GM18907 (cell line): ENCODE results near the gene AR.
"Not testable (repeated sequence)": the region's sequence is repeated elsewhere in the genome, so short reads cannot be mapped to it uniquely, and the experiment has no call there.

ENCODE experiments used
- ATAC-seq: cut with Tn5 transposase; IDR thresholded peaks from one replicate; pipeline ENCODE4 v1.9.1; 2021; ENCODE audit warnings: mild to moderate bottlenecking, moderate library complexity; ENCODE audit not compliant: unreplicated experiment

The AR gene

DNA sequence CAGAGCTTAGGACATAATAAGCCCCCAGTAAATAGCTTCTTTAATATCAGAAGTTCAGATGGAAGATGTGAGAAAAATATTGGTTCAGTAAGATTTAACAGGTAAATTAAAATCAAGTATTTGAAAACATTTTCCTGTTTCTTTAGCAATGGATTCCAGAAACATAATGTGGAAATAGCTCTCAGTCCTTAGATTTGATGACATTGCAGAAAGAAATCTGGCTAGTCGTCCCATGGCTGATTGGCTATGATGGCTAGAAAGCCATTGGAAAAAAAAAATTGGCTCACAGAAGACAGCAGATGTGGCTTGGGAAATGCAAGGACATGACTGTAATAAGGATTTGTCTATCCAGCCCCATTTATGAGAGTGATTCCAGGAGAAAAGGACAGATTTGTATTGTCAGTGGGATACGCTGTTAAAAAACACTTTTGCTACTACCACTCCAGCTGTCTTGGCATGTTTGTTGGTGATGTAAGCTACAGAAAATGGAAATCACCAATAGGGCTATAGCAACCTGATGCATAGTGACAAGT lies 78.3 kb downstream of the AR start:
- no peak for ATAC-seq

DNA sequence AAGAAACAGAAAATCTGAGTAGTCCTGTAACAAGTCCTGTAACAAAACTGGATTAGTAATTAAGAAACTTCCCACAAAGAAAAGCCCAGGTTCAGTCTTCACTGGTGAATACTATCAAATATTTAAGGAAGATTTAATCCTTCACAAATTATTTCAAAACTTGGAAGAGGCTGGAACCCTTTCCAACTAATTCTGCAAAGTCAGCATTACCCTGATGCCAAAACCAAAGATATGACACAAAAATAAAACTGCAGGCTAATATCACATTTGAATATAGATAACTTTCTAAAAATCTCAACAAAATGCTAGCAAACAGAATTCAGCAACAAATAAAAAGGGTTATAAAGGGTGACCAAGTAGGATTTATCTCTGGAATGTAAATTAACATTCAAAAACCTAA lies 80.5 kb downstream of the AR start:
- ATAC-seq: no peak

DNA sequence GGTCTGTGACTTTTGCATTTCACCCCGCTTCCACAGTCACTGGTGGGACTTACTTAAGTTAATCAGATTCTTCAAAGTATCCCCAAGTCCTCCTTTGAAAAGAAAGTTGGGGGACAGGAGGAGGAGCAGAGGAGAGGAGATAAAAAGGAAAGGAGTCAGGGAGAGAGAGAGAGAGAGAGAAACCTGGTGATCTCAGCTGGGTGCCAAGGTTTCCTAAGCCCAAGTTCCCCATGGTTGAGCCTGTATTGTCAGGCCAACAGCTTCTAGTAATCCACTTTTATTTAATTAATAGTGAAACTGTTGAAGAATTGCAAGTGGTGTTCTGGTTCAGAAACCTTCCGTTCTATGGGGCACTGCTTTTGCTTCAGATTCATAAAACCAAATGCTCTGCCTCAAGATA lies 91.6 kb downstream of the AR start:
- ATAC-seq: no peak

DNA sequence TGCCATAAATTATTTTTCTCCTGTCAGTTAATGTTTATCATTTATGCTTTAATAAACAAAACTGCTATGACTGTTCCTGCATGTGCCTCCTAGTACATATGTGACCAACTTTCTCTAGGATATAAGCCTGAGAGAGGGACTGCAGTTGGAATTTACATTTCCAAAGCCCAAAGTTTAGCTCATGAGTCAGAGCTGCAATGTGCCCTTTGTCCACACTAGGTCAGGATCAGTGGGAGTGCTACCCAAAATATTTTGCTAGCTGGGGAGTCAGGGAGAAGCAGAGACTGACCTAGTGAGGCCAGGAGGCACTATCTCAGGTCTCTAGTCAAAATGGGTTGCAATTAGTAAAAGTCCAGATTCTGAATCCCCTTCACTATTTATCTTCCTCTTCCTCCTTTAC lies 92.7 kb downstream of the AR start:
- ATAC-seq: no peak

DNA sequence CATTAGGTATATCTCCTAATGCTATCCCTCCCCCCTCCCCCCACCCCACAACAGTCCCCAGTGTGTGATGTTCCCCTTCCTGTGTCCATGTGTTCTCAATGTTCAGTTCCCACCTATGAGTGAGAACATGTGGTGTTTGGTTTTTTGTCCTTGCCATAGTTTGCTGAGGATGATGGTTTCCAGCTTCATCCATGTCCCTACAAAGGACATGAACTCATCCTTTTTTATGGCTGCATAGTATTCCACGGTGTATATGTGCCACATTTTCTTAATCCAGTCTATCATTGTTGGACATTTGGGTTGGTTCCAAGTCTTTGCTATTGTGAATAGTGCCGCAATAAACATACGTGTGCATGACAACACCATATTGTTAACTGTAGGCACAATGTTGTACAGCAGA lies 93.5 kb downstream of the AR start:
- not testable (repeated sequence) for ATAC-seq

DNA sequence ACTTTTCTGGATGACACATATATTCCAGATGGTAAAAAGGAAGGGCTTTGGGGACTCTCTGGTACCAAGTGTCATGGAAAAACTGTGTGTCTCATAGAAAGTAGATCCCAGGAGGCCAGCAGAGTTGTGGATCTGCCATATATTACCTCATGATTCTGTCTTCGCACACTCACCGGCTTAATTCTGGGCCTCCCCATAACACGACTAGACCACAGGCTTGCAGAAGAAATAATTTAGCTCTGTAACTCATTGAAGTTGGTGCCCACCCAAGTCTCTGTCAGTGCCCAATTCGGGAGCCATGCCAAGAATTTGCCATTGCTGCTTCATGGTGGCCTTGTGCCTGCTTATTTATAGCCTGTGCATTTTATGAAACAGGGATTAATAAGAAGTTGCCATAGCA lies 104.5 kb downstream of the AR start:
- ATAC-seq: no peak

DNA sequence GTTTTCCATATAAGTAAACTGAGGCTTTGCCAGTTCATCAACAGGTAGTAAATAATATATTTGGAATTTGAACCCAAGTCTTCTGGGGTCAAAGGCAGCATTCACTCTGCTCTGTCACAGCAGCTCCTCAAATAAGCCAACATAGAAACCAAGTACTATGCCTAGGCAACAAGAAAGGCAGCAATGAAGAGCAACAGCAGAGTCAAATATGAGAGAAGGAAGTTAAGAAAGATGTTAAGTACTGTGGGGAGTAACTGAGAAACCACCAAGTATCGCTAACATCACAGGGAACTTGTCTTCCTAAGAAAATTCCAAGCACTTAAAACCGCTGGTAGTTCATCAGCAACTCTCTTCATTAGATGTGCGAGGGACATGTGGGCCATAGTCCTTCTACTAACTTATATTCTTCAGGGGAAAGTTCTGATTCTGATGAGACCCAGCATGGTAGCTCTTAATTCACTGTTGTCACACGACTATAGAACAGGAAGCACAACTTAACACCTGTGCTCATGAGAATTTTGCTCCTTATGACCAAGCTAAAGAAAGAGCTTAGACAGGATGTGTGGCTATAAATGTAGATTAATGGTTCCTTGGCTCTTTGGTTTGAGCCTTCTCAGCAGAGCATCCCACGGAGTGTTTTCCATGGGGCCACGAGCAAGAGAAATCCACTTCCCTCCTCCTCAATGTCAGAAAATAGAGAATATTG lies 107.8 kb downstream of the AR start:
- ATAC-seq: peak; percentile 71

DNA sequence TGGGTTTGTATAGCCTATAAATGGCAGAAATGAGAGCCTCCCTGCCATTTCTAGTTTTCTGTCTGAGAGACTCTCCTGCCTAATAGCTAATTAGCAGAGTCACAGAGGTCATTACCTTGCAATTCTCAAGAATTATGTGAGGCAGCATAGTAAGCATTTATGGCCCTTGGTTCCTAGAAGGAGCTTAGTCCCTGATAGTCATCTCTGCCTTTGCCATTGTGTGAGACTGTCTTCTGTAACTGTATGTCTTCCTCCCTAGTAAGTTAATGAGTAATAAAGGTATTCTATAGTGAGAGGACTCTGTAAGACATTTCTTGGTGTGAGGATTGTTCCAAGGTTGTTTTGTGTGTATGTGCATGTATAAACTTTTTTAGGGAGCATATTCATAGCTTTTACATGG lies 108.7 kb downstream of the AR start:
- peak; percentile 54 for ATAC-seq

DNA sequence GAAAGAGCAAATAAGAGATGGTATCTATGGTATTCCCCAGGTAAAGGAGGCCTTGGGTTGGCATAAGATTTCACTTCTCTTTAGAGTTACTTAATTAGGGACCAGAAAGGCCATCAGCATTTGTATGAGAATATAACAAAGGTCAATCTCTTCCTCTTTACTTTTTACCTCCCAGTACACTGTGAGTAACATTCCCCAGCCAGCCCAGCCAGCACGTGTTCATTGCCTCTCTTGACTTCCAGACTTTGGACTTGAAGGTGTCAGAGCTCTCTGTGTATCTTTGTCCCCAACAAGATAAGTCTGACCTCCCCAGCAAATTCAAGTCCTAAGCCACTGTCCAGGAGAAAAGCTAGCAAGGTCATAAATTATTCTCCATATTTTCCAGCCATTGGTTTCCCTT lies 110.5 kb downstream of the AR start:
- ATAC-seq: no peak

DNA sequence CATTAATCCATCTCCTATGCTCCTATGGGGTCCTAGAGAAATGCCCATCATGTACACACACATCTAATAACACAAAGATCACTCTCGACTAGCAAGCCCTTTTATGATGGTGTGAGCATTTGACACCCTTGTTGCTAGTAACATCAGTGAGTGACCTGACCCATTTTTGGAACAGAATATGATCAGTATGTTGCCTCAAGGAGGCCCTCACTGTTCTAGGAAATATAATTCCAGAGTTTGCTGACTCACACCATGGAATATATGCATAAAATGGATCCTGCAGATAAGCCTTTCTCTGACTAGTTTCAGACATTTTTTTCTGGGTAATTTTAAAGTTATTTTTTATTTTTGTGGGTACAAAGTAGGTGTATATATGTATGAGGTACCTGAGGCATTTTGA lies 121.8 kb downstream of the AR start:
- ATAC-seq: no peak

DNA sequence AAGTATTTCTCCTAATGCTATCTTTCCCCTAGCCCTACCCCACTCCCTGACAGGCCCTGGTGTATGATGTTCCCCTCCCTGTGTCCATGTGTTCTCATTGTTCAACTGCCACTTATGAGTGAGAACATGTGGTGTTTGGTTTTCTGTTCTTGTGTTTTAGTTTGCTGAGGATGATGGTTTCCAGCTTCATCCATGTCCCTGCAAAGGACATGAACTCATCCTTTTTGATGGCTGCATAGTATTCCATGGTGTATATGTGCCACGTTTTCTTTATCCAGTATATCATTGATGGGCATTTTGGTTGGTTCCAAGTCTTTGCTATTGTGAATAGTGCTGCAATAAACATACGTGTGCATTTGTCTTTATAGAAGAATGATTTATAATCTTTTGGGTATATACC lies 126.9 kb downstream of the AR start:
- not testable (repeated sequence) for ATAC-seq

DNA sequence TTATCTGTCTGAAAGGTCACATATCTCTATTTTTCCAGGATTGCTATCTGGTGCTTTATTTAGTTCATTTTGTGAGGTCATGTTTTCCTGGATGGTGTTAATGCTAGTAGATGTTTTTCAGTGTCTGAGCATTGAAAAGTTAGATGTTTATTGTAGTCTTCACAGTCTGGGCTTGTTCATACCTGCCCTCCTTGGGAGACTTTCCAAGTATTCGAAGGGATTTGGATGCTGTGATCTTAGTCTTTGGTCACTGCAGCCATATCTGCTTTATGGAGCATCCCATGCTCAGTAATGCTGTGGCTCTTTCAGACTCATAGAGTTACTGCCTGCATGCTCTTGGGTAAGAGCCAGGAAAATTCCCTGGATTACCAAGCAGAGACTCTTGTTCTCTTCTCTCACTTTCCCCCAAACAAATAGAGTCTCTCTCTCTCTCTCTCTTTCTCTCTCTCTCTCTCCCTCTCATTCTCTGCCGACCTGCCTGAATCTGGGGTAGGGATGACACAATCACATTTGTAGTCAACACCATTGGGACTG lies 130.0 kb downstream of the AR start:
- ATAC-seq: no peak

DNA sequence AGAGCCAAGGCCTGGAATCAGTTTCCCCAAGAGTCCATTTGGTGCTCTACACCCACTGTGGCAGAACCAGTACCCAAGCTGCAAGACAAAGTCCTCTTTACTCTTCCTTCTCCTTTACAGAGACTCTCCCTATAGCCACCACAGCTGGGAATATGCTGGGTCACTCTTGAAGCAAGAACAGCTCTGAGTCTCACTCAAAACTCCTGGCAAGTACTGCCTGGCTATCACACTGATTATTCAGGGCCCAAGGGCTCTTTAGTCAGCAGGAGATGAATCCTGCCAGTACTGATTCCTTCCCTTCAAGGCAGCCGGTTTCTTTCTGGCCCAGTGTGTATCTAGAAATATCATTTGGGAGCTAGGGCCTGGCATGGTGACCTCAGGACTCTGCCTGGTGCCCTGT lies 130.9 kb downstream of the AR start:
- ATAC-seq: no peak

DNA sequence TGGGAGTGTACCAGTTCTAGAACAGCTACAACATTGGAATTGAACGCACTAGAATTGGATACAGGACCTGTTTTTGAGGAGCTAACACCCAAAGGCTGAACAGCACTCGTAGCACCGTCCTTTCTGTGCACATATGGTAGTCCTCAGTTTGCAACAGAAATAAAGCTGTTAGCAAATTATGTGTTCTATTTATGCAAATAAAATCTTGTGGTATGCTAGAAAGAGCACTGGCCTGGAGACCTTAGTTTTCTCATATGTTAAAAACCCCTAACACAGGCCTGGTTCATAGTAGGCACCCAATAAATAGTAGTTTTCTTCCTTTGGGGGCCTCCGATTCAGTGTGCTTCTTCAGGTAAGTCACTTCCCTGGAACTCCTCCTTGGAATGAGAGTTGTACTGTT lies 140.3 kb downstream of the AR start:
- no peak for ATAC-seq

DNA sequence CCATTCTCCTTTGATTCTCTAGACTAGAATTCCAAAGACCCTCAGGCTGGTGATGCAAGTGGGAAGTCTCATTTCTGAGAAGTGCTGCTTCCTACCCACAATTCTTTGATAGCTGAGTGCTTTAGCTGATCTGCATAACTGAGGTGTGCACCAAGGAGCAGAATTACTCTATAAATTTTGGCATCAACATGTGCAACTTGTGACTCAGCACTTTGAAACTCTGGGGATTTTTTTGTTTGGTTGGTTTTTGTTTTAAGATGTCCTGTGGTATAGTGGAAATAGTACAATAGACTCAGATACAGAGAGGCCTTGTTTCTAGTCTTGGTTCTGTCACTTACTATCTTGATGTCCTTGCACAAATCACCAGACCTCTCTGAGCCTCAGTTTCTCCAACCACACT lies 148.4 kb downstream of the AR start:
- ATAC-seq: peak; percentile 77

DNA sequence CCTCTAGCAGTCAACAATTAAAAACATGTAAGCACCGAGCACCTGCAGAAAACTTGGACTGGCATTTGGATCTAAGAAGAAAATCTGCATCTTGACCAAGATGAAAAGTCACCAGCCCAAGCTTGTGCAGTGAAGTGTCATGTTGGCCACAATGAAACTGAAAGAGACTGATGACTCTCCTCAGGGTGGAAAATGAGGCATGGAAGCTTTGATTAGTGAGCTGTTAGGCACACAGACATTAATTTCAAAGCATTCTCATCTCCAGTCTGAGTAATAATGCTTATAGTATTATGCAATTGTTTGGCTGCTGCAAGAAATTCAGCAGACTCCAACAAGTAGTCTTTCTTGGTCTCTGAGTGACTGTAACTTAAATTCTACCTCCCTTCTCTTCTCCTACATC lies 150.1 kb downstream of the AR start:
- ATAC-seq: peak; percentile 60

DNA sequence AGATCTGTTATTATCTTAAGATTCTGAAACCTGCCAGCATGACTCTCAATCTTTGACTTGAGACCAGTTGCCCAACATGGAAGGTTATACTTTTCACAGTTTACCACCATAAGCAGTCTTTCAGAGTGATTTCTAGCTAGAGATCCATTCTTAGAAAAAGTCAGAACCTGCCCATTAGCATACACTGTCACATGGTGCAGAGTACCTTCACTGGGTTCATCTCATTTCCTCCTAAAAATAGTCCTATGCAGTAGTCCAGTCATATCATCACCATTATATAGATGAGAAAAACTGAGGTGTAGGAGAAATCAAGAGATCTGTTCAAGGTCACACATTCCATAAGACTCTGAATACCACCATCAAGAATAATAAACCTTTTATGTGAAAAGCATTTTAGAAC lies 153.6 kb downstream of the AR start:
- ATAC-seq: no peak

DNA sequence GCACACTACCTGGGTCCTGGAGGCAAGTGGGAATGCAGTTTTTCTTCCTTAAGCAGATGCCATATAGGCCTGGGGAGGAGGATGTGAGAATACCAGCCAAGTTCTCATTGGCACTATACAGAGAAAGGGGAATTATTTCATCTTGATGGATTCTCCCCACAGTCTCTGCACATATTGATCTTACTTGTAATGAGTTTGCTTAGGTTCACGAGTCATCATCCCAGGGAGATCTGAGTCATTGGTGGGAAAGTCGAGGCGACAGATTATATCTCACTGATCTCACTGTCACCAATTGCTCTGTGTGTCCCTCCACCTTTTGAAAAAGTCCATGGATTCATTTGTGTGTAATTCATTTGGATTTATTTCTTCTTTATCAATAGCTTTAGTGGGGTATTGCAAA lies 156.8 kb downstream of the AR start:
- ATAC-seq: no peak

DNA sequence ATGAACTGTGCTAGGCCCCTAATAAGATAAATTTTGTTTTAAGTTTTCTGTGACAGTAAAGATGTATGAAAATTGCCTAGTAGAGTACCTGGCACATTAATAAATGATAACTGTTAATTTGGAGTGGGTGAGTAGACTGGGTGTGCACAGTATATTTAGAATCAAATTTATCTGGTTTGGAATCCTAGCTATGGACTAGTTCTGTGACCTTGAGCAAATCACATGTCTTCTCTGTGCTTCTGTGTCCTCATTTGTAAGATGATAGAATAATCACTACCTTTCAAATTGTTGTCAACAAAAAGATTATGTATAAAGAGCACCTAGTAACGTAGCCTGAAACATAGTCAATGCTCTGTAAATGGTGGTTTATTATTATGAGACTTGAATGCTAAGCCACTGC lies 170.2 kb downstream of the AR start:
- ATAC-seq: no peak

DNA sequence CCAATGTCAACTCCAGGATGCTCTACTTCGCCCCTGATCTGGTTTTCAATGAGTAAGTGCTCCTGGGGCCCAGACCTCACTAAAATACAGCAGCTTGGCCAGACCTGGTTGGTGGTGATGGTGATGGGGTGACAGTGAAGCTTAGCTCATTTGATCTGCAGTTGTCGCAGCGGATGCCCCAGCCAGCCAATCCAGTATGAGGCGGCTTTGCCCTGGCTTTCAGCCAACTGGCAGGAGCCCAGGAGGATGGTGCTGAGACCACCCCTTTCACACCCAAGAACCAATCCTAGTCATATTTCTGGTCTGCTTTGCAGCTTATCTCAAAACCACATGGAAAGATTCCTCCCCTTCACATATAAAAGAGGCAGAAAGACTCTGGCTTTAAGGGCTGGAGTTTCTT lies 173.8 kb downstream of the AR start:
- ATAC-seq: no peak

DNA sequence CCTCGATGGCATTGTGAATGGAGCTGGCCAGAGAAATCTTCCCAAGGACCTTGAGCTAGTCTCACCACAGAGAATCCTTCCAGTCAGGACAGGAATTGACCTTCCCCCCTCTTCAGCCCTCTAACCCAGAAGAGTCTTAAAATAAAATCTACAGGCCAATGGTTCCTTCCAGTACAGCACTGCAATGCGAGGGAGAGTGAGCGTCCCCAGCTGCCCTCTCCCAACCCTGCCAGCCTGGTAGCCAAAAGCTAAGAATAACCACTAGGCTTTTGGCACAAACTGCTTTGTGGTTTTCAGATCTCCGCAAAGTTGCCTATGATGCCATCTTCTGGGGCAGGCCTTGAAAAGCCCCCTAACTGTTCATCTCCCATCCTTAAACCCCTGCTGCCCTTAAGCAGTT lies 175.1 kb downstream of the AR start:
- no peak for ATAC-seq

DNA sequence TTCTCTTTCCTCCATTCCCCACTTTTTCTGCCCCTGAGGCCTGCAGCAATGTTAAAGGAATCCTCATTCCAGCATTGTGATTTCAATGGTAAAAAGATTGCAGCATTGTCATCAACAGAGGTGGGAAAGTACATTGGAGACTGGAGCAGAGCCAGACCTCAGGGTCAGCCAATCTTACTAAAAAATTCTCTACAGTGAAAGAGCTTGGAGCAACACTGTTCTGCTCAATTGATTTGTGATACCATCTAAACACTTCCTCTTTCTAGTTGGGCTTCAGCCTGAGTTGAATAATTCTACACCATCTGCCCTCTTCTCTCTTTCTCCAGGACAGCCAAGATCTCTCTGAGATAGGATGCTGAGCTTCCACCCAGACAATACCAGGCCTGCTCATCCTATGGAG lies 176.5 kb downstream of the AR start:
- no peak for ATAC-seq

DNA sequence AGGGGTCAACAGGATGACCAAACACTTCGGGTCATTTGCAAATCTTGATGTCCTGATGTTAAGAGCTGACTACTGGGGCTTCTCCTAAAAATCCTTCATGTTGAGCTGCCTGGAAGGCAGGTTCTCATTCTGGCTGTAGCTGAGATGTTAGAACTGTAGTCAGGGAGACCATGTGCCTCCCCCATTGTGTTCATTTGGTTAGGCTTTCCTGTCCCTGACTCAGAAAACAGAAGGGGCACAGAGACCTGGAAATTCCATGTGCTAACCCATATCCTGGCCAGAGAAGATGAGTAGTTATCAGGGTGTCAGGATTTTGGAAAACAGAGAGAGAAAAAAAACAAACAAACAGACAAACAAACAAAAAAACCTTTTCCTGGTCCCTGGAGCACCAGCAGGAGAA lies 177.5 kb downstream of the AR start:
- no peak for ATAC-seq
